ENCODE data around the gene KYAT1. TPM values are rescaled to one million over a fixed set of nuclear protein-coding genes. Genes with fewer than 3 reads are reported as not detected.

The KYAT1 gene
- total RNA-seq, 1 experiment from 2014 or later, result 7.7 TPM

GRCh38 chr9:128909859-128910258 lies 28.1 kb upstream of the KYAT1 start:
- DNase-seq (ENCODE audit: low read depth), result no peak

GRCh38 chr9:128908372-128908771 lies 26.6 kb upstream of the KYAT1 start:
- DNase-seq (ENCODE audit: low read depth), result no peak

- DNase-seq (ENCODE audit: low read depth), result no peak
Observed at GRCh38 chr9:128906741-128907140, 25.0 kb upstream of the KYAT1 start.

- no peak for DNase-seq (ENCODE audit: low read depth)
Observed at GRCh38 chr9:128905964-128906363, 24.2 kb upstream of the KYAT1 start.

- peak; percentile 74 for DNase-seq (ENCODE audit: low read depth)
Observed at GRCh38 chr9:128903871-128904620, 22.3 kb upstream of the KYAT1 start.

GRCh38 chr9:128903079-128903461 lies 21.3 kb upstream of the KYAT1 start:
- no peak for DNase-seq (ENCODE audit: low read depth)

- DNase-seq (ENCODE audit: low read depth), result peak; percentile 66
Observed at GRCh38 chr9:128902351-128903078, 20.8 kb upstream of the KYAT1 start.

- DNase-seq (ENCODE audit: low read depth), result no peak
Observed at GRCh38 chr9:128901822-128902221, 20.1 kb upstream of the KYAT1 start.

- DNase-seq (ENCODE audit: low read depth), result no peak
Observed at GRCh38 chr9:128901379-128901778, 19.6 kb upstream of the KYAT1 start.

GRCh38 chr9:128899566-128900322 lies 18.0 kb upstream of the KYAT1 start:
- DNase-seq (ENCODE audit: low read depth), result peak; percentile 55

- DNase-seq (ENCODE audit: low read depth), result no peak
Observed at GRCh38 chr9:128898845-128899565, 17.3 kb upstream of the KYAT1 start.

GRCh38 chr9:128898382-128898781 lies 16.6 kb upstream of the KYAT1 start:
- DNase-seq (ENCODE audit: low read depth), result no peak

GRCh38 chr9:128895556-128895955 lies 13.8 kb upstream of the KYAT1 start:
- no peak for DNase-seq (ENCODE audit: low read depth)

- DNase-seq (ENCODE audit: low read depth), result no peak
Observed at GRCh38 chr9:128894764-128895163, 13.0 kb upstream of the KYAT1 start.

- no peak for DNase-seq (ENCODE audit: low read depth)
Observed at GRCh38 chr9:128893354-128893753, 11.6 kb upstream of the KYAT1 start.

GRCh38 chr9:128892221-128892921 lies 10.6 kb upstream of the KYAT1 start:
- DNase-seq (ENCODE audit: low read depth), result peak; percentile 96

GRCh38 chr9:128891321-128892220 lies 9.8 kb upstream of the KYAT1 start:
- no peak for DNase-seq (ENCODE audit: low read depth)

GRCh38 chr9:128887914-128888350 lies 6.2 kb upstream of the KYAT1 start:
- peak; percentile 47 for DNase-seq (ENCODE audit: low read depth)

GRCh38 chr9:128887049-128887448 lies 5.3 kb upstream of the KYAT1 start:
- no peak for DNase-seq (ENCODE audit: low read depth)

All from HT1080 (cell line).